GM12878 (cell line): ENCODE data around the gene MAST4. TPM values are rescaled to one million over a fixed set of nuclear protein-coding genes. Genes with fewer than 3 reads are reported as not detected.

ENCODE experiments used
- BRCA1 ChIP-seq: IDR thresholded peaks from 2 replicates; pipeline ENCODE4 v1.6.1; 2011; ENCODE audit warnings: low read depth, low read length, improper control_type of control experiment
- FOXM1 ChIP-seq: IDR thresholded peaks from 2 replicates; pipeline ENCODE4 v1.6.1; 2012; ENCODE audit warnings: low read depth, mild to moderate bottlenecking, inconsistent platforms, low read length, moderate library complexity
- HCFC1 ChIP-seq: fragments of 150-350 bp; IDR thresholded peaks from 2 replicates; pipeline ENCODE4 v1.6.1; 2014; ENCODE audit warnings: low read length
- IRF4 ChIP-seq: IDR thresholded peaks from 2 replicates; pipeline ENCODE4 v1.6.1; 2011; ENCODE audit warnings: low read depth, low read length
- IRF5 ChIP-seq: fragments of 450-650 bp; IDR thresholded peaks from 2 replicates; pipeline ENCODE4 v1.6.1; 2017; ENCODE audit warnings: borderline replicate concordance
- POLR2AphosphoS2 ChIP-seq: IDR thresholded peaks from 2 replicates; pipeline ENCODE4 v1.6.1; 2011; ENCODE audit warnings: low read depth, mild to moderate bottlenecking, low read length, improper control_type of control experiment, moderate library complexity
- RBBP5 ChIP-seq: fragments of 200-600 bp; sonication (generic); conservative IDR thresholded peaks from 2 replicates; pipeline ENCODE4 v1.6.1; 2016
- RELA ChIP-seq: fragments of 450-650 bp; IDR thresholded peaks from 2 replicates; pipeline ENCODE4 v1.8.0; 2014; ENCODE audit warnings: borderline replicate concordance; ENCODE audit not compliant: partially characterized antibody
- REST ChIP-seq: IDR thresholded peaks from 2 replicates; pipeline ENCODE4 v1.6.1; 2012; ENCODE audit warnings: mild to moderate bottlenecking, low read depth, low read length
- SMAD5 ChIP-seq: IDR thresholded peaks from 2 replicates; pipeline ENCODE4 v1.6.1; 2016; ENCODE audit warnings: antibody characterized with exemption, low read depth
- SMC3 ChIP-seq: IDR thresholded peaks from 2 replicates; pipeline ENCODE4 v1.6.1; 2011; ENCODE audit warnings: low read length, improper control_type of control experiment, borderline replicate concordance
- polyA plus RNA-seq, 11 experiments: library from polyadenylated mRNA; depleted of rRNA in 4 of 11; unstranded in 6 of 11; stranded (reverse) in 5 of 11; fragments of >200 nt; fragmentation: Nextera tagmentation in 4 of 11; fragmentation: Illumina TruSeq in 1 of 11; extraction: Ambion mirVana in 4 of 11; extraction: Trizol in 1 of 11; gene quantifications; 1 replicate in 1 of 11; 2 replicates in 10 of 11; pipeline versions ENCODE4 v1.2.1 to v1.2.3, GENCODE V29; 2011 to 2016; ENCODE audit warnings: inconsistent platforms in 2 of 11, missing spikeins in 2 of 11, low read depth in 1 of 11
- total RNA-seq, 4 experiments: library from RNA; depleted of rRNA in 3 of 4; stranded (reverse); fragments of >200 nt in 3 of 4; fragmentation: Illumina TruSeq in 1 of 4; extraction: Trizol in 1 of 4; gene quantifications; 2 replicates each; pipeline versions ENCODE4 v1.2.1 to v1.2.3, GENCODE V29; 2013 to 2021
- TF ChIP-seq, protein P1 (sequence below): IDR thresholded peaks from 2 replicates; pipeline ENCODE4 v1.6.1; 2012; ENCODE audit warnings: improper control_type of control experiment, low read depth, low read length; ENCODE audit not compliant: insufficient replicate concordance
- TF ChIP-seq, protein P2 (sequence below): IDR thresholded peaks from 2 replicates; pipeline ENCODE4 v1.6.1; 2011; ENCODE audit warnings: borderline replicate concordance, low read depth, mild to moderate bottlenecking, moderate library complexity, mixed read lengths, low read length; ENCODE audit not compliant: insufficient read depth; ENCODE audit errors: extremely low read length
- TF ChIP-seq, protein P3 (sequence below): fragments of 450-650 bp; IDR thresholded peaks from 2 replicates; pipeline ENCODE4 v1.6.1; 2017; ENCODE audit warnings: low read depth, mild to moderate bottlenecking, moderate library complexity

MAST4 gene
- total and polyA plus RNA-seq, 10 of the 15 experiments (the other 5 are each of a cell fraction or from before 2014, with no cell fraction given): 0.02 to 1.6 (median 0.29) TPM; not detected in 1

GRCh38 chr5:67215519-67216471 lies 619.6 kb downstream of the MAST4 start (continued):
- TF ChIP-seq, protein P1, sequence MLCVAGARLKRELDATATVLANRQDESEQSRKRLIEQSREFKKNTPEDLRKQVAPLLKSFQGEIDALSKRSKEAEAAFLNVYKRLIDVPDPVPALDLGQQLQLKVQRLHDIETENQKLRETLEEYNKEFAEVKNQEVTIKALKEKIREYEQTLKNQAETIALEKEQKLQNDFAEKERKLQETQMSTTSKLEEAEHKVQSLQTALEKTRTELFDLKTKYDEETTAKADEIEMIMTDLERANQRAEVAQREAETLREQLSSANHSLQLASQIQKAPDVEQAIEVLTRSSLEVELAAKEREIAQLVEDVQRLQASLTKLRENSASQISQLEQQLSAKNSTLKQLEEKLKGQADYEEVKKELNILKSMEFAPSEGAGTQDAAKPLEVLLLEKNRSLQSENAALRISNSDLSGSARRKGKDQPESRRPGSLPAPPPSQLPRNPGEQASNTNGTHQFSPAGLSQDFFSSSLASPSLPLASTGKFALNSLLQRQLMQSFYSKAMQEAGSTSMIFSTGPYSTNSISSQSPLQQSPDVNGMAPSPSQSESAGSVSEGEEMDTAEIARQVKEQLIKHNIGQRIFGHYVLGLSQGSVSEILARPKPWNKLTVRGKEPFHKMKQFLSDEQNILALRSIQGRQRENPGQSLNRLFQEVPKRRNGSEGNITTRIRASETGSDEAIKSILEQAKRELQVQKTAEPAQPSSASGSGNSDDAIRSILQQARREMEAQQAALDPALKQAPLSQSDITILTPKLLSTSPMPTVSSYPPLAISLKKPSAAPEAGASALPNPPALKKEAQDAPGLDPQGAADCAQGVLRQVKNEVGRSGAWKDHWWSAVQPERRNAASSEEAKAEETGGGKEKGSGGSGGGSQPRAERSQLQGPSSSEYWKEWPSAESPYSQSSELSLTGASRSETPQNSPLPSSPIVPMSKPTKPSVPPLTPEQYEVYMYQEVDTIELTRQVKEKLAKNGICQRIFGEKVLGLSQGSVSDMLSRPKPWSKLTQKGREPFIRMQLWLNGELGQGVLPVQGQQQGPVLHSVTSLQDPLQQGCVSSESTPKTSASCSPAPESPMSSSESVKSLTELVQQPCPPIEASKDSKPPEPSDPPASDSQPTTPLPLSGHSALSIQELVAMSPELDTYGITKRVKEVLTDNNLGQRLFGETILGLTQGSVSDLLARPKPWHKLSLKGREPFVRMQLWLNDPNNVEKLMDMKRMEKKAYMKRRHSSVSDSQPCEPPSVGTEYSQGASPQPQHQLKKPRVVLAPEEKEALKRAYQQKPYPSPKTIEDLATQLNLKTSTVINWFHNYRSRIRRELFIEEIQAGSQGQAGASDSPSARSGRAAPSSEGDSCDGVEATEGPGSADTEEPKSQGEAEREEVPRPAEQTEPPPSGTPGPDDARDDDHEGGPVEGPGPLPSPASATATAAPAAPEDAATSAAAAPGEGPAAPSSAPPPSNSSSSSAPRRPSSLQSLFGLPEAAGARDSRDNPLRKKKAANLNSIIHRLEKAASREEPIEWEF: no peak
- TF ChIP-seq, protein P2, sequence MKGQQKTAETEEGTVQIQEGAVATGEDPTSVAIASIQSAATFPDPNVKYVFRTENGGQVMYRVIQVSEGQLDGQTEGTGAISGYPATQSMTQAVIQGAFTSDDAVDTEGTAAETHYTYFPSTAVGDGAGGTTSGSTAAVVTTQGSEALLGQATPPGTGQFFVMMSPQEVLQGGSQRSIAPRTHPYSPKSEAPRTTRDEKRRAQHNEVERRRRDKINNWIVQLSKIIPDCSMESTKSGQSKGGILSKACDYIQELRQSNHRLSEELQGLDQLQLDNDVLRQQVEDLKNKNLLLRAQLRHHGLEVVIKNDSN: no peak
- TF ChIP-seq RBBP5: no peak
- no peak for TF ChIP-seq BRCA1
- TF ChIP-seq HCFC1: no peak
- TF ChIP-seq IRF4: peak; percentile 90
- TF ChIP-seq SMC3: 0 out of 2 replicates have a peak, but pooled peaks have one; percentile 5
- TF ChIP-seq SMAD5: no peak
- no peak for TF ChIP-seq POLR2AphosphoS2
- TF ChIP-seq, protein P3, sequence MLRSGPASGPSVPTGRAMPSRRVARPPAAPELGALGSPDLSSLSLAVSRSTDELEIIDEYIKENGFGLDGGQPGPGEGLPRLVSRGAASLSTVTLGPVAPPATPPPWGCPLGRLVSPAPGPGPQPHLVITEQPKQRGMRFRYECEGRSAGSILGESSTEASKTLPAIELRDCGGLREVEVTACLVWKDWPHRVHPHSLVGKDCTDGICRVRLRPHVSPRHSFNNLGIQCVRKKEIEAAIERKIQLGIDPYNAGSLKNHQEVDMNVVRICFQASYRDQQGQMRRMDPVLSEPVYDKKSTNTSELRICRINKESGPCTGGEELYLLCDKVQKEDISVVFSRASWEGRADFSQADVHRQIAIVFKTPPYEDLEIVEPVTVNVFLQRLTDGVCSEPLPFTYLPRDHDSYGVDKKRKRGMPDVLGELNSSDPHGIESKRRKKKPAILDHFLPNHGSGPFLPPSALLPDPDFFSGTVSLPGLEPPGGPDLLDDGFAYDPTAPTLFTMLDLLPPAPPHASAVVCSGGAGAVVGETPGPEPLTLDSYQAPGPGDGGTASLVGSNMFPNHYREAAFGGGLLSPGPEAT: no peak
- no peak for TF ChIP-seq FOXM1
- no peak for TF ChIP-seq REST
- TF ChIP-seq IRF5: no peak
- TF ChIP-seq RELA: no peak
